HG03175 (cell line): ENCODE results near the gene SCYGR4.

Source experiments
- ATAC-seq: cut with Tn5 transposase; IDR thresholded peaks from one replicate; pipeline ENCODE4 v1.9.1; 2021; ENCODE audit warnings: mild to moderate bottlenecking, moderate library complexity; ENCODE audit not compliant: unreplicated experiment

Gene SCYGR4

DNA sequence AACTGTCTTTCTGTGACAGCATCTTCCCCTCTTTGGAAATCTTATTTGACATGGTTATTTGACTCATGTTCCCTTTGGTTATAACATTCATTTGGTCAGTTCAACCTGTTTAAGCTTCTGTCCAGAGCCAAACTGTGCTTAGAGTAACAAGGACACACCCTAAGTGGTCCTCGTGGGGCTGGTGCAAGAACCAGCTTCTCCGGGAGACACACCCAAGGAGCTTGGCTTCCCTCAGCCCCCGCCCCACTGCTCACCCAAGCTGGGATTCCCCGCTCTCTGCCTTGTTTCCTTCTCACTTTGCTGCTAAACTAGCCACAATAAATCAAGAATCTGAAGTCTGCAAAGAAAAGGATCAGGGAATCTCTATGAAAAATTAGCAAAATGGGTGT, 4.0 kb upstream of the SCYGR4 start:
- no peak for ATAC-seq

GRCh38 chr2:227614246-227614645, 3.1 kb upstream of the SCYGR4 start:
- no peak for ATAC-seq

GRCh38 chr2:227614740-227615139, 2.6 kb upstream of the SCYGR4 start, which contains the start of gene SCYGR3:
TSS of gene SCYGR3 (minus strand) at chr2:227614840. CDS start at chr2:227614840, 0 bp downstream.
- ATAC-seq: no peak

GRCh38 chr2:227615181-227615580, 2.1 kb upstream of the SCYGR4 start:
- ATAC-seq: no peak

DNA sequence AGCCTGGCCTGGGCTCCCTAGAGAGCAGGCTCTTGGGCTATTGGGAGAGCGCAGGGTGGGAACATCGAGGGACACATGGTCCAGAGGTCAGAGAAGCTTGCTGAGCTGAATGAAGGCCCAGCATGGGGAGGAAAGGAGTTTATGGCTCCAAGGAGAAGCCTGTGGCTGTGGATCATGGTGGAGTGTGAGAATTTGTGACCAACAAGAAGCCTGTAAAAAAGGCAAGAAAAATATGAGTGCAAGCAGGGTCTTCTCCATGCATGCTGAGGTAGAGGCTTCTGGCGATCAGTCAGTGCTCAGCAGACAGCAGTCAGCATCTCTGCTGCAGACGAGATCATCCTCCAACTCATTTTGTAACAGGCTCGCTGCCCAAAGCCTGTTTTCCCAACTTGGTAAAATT, 1.4 kb upstream of the SCYGR4 start:
- ATAC-seq: no peak

- ATAC-seq: no peak
Observed at GRCh38 chr2:227616631-227617030, 667 bp upstream of the SCYGR4 start.

GRCh38 chr2:227623226-227623625, 5.9 kb downstream of the SCYGR4 start:
- ATAC-seq: no peak

- ATAC-seq: no peak
Observed at GRCh38 chr2:227625420-227625819, 8.1 kb downstream of the SCYGR4 start.

DNA sequence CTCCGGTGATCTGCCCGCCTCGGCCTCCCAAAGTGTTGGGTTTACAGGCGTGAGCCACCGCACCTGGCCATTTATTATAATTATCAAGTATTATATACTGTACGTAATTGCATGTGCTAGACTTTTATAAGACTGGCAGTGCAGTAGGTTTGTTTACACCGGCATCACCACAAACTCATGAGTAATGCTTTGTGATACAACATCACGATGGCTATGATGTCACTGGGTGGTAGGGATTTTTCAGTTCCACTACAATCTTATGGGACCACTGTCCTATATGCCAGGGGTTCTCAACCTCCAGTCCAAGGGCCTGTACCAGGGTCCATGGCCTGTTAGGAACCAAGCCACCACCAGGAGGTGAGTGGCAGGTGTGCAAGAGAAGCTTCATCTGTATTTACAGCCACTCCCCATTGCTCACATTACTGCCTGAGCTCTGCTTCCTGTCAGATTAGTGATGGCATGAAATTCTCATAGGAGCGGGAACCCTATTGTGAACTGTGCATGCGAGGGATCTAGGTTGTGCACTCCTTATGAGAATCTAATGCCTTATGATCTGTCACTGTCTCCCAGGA, 9.4 kb downstream of the SCYGR4 start:
- no peak for ATAC-seq

GRCh38 chr2:227627769-227628168, 10.5 kb downstream of the SCYGR4 start:
- peak; percentile 76 for ATAC-seq

DNA sequence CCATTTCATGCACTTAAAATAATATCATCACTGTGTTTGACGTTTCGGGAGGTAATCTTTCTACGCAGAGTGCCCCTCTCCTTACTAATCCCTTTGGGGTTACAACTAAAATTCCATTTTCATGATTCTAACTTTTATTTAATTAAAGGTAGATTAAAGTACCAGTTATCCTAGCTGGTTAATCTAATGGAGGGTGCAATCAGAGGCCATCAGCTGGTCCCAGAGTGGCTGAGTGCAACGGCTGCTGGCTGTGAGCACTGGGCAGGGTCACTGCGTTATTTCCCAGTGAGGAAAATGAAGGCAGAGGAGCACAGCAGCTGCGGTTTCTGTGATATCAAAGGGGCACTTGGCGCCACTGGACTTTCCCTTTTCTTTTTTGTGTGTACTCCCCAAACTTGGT, 12.1 kb downstream of the SCYGR4 start:
- no peak for ATAC-seq

- no peak for ATAC-seq
Observed at GRCh38 chr2:227630322-227630721, 13.0 kb downstream of the SCYGR4 start.

GRCh38 chr2:227632827-227633226, 15.5 kb downstream of the SCYGR4 start:
- no peak for ATAC-seq

GRCh38 chr2:227634201-227634600, 16.9 kb downstream of the SCYGR4 start:
- no peak for ATAC-seq

GRCh38 chr2:227642656-227643055, 25.4 kb downstream of the SCYGR4 start:
- ATAC-seq: no peak

DNA sequence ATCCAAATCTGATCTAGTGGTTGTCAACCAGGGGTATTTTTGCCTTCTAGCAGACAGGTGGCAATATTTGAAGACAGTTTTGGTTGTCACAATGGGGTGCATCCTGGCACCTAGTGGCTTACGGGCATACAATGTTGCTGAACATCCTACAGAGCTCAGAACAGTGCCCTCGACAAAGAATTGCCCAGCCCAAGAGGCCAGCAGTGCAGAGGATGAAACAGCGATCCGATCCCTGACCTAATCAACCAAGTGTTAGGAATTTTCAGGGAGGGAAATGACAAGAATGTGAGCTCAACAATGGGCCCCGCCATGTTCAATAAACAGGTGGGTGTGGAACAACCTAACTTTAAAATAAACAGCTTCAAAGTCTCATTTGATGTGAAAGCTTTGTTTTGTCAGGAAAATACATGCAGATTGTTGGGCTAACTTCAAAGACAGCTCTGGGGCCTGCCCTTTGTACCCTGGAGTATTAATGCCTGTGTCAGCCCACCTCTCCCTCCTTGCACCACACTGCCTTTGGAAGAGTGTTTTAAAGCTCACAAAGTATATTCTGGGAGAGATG, 26.8 kb downstream of the SCYGR4 start:
- no peak for ATAC-seq

DNA sequence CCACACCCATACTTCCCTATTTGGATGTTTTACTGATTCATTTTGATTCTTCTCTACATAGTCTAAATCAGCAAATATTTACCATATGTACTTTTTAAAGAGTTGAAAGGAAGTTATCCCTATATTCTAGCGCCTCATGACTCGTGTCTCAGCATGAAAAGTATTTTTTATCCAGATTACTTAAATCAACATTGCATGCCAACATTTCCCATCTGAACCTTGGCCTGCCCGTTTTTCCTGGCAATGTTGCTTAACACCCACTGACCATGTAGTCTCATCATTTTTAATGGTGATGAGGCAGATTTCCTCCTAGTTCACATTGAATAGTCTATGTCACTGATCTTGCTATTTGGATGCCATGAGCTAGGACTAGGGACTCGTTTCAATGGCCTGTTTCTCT, 36.1 kb downstream of the SCYGR4 start:
- ATAC-seq: no peak

DNA sequence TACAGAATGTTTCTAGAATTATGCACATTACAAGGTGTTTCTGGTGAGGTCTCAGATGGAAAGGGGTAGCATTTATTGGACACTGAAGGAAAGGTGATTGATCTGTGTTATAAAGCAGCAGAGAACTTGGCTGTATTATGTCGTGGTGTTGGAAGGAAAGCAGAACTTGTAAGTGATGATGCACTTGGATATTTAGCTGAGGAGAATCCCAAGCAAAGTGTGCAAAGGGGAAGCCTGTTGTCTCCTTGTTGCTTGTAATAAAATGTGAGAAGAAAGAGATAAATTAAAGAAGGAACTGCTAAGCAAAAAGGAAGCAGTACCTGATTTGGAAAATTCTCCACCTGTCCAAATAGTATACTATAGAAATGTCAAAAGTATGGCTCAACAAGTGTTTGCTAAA, 37.1 kb downstream of the SCYGR4 start:
- ATAC-seq: no peak

- ATAC-seq: no peak
Observed at GRCh38 chr2:227655454-227655853, 38.2 kb downstream of the SCYGR4 start.

DNA sequence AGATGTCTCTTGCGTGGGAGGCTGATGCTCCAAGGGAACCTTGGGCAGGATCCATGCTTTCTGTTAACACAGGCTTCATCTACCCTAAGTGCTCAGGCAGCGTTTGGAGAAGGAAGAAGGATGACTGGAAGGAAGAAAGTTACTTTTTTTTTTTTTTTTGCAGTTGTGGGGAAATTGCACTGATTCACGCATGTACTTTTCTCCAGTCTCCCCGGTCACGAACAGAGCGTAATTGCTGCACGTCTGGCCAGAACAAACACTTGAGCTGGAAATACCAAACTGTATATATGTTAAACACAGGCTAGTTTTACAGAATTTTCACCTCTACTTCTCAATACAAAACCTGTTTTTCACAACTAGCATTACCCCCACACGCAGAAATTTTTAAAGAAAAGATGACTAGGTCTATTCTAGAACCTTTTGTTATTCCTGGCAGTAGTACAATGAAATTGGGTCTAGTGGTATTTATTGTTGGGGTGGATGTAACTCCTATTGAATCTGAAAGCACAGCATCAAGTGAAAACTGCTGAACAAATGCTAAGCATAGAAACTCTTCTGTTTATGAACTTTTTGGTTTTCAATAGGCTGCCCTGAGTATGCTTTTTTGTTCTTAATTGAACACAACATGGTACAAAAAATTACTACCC, 40.0 kb downstream of the SCYGR4 start:
- ATAC-seq: no peak

- ATAC-seq: no peak
Observed at GRCh38 chr2:227661025-227661649, 43.8 kb downstream of the SCYGR4 start.

- ATAC-seq: no peak
Observed at GRCh38 chr2:227661827-227662226, 44.5 kb downstream of the SCYGR4 start.
